ENCODE data around the gene EDN2.

- TF ChIP-seq CTCF (IDR thresholded peaks at IDR 0.05) = no peak
- no peak for TF ChIP-seq POLR2A (IDR thresholded peaks at IDR 0.05)
- TF ChIP-seq EP300 (IDR thresholded peaks at IDR 0.05) = no peak
Observed at GRCh38 chr1:41485605-41486004, 1.1 kb upstream of the EDN2 start.

Measured in tibial nerve (tissue), 4 donors.